Esophagus muscularis mucosa (tissue), 4 donors: ENCODE data around the gene TBX5. TPM values are rescaled to one million over a fixed set of nuclear protein-coding genes. Genes with fewer than 3 reads are reported as not detected.

ENCODE experiments used
- DNase-seq: peaks from one replicate; pipeline ENCODE4 v3.0.0-alpha.2; 2017; ENCODE audit errors: extremely low spot score
- H3K27ac ChIP-seq, 4 donors: fragments of 200-600 bp; sonication (generic); replicated peaks in 1 of 4; 1 replicate in 3 of 4; 2 replicates in 1 of 4; pipeline ENCODE4 v1.5.1; 2016 to 2019; ENCODE audit warnings: mild to moderate bottlenecking in 1 of 4
- H3K27me3 ChIP-seq, 4 donors: fragments of 200-600 bp; sonication (generic); one replicate each; pipeline versions ENCODE4 v1.5.1 to v1.6.0; 2016 to 2019
- H3K36me3 ChIP-seq, 4 donors: fragments of 200-600 bp; sonication (generic); one replicate each; pipeline ENCODE4 v1.5.1; 2016 to 2019
- H3K4me1 ChIP-seq, 4 donors: fragments of 200-600 bp; sonication (generic); one replicate each; pipeline ENCODE4 v1.5.1; 2016 to 2019
- H3K4me3 ChIP-seq, 4 donors: fragments of 200-600 bp; sonication (generic); 1 replicate in 2 of 4; 2 replicates in 2 of 4; pipeline ENCODE4 v1.5.1; 2016 to 2019; ENCODE audit warnings: mild to moderate bottlenecking in 4 of 4, moderate library complexity in 1 of 4
- H3K9me3 ChIP-seq, 4 donors: fragments of 200-600 bp; sonication (generic); 1 replicate in 3 of 4; 2 replicates in 1 of 4; pipeline ENCODE4 v1.5.1; 2016 to 2019
- EP300 ChIP-seq: sonication (generic); formaldehyde crosslinking; IDR thresholded peaks from one replicate; pipeline ENCODE4 v1.6.1; 2017; ENCODE audit warnings: antibody characterized with exemption
- POLR2A ChIP-seq: fragments of 450-650 bp; IDR thresholded peaks from one replicate; pipeline ENCODE4 v1.6.1; 2017; ENCODE audit warnings: antibody characterized with exemption, moderate library complexity, mild to moderate bottlenecking, low read depth
- POLR2AphosphoS5 ChIP-seq, 2 donors: sonication (generic); formaldehyde crosslinking; IDR thresholded peaks; one replicate each; pipeline ENCODE4 v1.6.1; 2017; ENCODE audit warnings: antibody characterized with exemption in 2 of 2
- WGBS: methylation state at CpG from one replicate; pipeline ENCODE4 v1.1.5; 2018; 5-methylcytosine and 5-hydroxymethylcytosine counted together
- intact Hi-C: fragments of 100-400 bp; cut with DNase I; formaldehyde crosslinking; loops from one replicate; pipeline ENCODE4 v1.15.1; 2023
- total RNA-seq, 4 donors: library from RNA; depleted of rRNA; stranded (reverse); fragments of >200 nt; gene quantifications; one replicate each; pipeline versions ENCODE4 v1.1.0 to v1.2.1, GENCODE V29; 2016
- TF ChIP-seq, protein P1 (sequence below), 3 experiments: fragments of 200-600 bp in 2 of 3; fragments of 450-650 bp in 1 of 3; sonication (generic) in 2 of 3; IDR thresholded peaks; one replicate each; pipeline ENCODE4 v1.5.1; 2017 to 2019; ENCODE audit warnings: antibody characterized with exemption in 3 of 3, mild to moderate bottlenecking in 2 of 3, moderate library complexity in 1 of 3

TBX5 gene
- total RNA-seq, 4 donors from 2014 or later: 20.4 to 34.5 (median 26.2) TPM

DNA sequence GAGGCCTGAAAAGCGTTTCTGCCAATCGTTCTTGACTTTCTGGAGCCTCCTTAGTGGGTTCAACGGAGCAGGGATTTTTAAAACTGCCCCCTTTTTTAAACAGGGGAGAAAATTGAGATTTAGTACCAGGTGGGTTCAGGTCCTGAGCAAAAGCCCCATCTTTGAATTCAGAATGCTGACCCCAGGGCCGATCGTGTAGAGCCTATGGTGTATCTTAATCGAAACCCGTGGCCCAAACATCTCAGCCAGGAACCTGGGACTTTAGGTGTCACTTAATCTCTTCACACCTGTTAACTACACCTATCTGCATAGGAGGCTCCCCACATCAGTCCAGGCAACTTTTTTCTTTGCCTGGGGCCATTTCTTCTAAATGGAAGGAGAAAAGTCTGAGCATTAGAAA lies 6.4 kb upstream of the TBX5 start:
- peaks cover 17 to 72% (median 58%) of the 10 kb centered on the region in 4 donors for H3K4me1 ChIP-seq
- intact Hi-C loops: no loop called here
- H3K9me3 ChIP-seq: no peaks in the 10 kb centered on the region
- H3K27ac ChIP-seq: peak overlapping the region; percentile 90 to 95 (median 92)
- 56% methylated on average over 7 of the region's 7 CpGs for WGBS
- H3K27me3 ChIP-seq: peaks cover 0 to 33% (median 0%) of the 10 kb centered on the region in 4 donors
- no peak for DNase-seq
- no peaks in the 10 kb centered on the region for H3K36me3 ChIP-seq
- peak overlapping the region in 1 of 4 donors; percentile 26 for H3K4me3 ChIP-seq
- TF ChIP-seq, protein P1, sequence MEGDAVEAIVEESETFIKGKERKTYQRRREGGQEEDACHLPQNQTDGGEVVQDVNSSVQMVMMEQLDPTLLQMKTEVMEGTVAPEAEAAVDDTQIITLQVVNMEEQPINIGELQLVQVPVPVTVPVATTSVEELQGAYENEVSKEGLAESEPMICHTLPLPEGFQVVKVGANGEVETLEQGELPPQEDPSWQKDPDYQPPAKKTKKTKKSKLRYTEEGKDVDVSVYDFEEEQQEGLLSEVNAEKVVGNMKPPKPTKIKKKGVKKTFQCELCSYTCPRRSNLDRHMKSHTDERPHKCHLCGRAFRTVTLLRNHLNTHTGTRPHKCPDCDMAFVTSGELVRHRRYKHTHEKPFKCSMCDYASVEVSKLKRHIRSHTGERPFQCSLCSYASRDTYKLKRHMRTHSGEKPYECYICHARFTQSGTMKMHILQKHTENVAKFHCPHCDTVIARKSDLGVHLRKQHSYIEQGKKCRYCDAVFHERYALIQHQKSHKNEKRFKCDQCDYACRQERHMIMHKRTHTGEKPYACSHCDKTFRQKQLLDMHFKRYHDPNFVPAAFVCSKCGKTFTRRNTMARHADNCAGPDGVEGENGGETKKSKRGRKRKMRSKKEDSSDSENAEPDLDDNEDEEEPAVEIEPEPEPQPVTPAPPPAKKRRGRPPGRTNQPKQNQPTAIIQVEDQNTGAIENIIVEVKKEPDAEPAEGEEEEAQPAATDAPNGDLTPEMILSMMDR (IDR thresholded peaks at IDR 0.05): no peak
- no peak for TF ChIP-seq POLR2AphosphoS5 (IDR thresholded peaks at IDR 0.05)
- no peak for TF ChIP-seq EP300

DNA sequence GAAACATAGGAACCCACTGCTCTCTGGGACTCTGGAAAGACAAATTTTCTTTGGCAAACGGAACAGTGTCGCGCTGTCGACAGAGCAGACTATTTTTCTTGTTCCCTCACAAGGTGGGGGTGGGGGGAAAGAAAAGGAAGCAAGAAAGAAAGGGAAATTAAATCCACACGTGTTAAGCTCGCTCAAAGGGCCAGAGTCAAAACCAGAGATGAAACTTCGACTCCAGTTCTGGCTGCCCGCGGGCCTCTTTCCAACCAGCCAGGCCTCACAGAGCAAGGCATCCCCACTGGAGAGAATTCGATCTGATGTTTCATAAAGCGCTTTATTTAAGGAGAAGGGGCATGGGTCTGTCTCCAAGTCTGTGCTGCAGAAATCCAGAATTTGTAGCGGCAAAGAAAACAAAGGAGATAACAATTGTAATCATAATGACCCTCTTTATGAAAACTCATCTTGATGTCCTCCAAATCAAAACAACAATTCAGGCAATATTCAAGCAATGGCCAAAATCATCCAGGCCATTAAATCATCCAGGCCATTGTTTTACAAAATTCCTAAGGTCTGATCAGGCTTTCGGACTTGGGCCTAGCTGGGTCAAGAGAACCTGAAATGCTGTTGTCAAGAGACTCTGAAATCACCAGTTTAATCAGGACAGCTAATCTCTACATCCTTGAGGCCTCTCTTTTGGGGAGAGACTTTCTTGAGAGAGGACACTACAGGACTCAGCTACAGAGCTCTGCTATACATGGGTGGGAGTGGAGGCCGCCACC lies 5.3 kb upstream of the TBX5 start:
- no peak for DNase-seq
- intact Hi-C loops: no loop called here
- WGBS: 44% methylated on average over 14 of the region's 14 CpGs
- Histone ChIP-seq H3K36me3 (no peaks in the 10 kb centered on the region), H3K4me1 (peaks cover 16 to 80% (median 60%) of the 10 kb centered on the region in 4 donors), H3K4me3 (peak overlapping the region in 3 of 4 donors; percentile 58 to 70 (median 63)), H3K27me3 (peaks cover 0 to 40% (median 0%) of the 10 kb centered on the region in 4 donors), H3K27ac (peak overlapping the region; percentile 90 to 95 (median 92)), H3K9me3 (no peaks in the 10 kb centered on the region)
- TF ChIP-seq POLR2A (no peak), EP300 (no peak), POLR2AphosphoS5 (IDR thresholded peaks at IDR 0.05) (no peak)
- TF ChIP-seq, protein P1 (IDR thresholded peaks at IDR 0.05): no peak

DNA sequence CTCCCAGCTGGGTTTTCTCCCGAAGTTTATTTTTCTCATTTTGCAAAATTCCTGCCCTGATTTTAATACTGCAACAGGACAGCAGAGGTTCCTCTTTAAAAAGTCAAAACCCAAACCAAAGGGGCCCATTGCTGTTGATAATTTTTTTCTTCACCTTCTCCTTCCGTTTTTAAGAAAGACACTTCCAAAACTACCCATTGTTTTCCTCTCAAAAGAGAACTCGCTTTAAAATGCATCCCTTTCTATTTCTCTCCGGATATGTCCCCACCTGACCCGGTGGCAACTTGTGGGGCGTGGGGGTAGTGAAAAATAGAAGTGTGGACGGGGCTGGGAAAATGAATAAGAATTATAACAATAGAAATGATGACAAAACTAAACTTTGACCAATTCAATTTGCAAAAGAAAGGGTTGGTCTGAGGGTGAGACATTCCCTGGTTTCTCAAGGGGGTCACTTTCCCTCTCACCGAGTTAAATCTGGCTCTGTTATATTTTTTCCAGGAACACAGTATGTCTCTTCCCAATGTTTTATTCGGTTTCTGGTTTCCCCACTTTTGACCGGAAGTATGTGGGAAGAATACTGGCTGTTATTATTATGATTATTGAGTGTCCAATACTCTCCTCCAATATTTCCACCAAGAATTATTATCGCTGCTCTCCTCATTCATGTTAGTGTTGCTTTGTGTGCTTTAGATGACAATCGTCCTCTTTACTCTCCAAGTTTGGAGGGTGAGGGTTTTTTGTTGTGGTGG lies 4.1 kb upstream of the TBX5 start:
- TF ChIP-seq EP300 (no peak), POLR2A (no peak), POLR2AphosphoS5 (IDR thresholded peaks at IDR 0.05) (no peak)
- TF ChIP-seq, protein P1 (IDR thresholded peaks at IDR 0.05): no peak
- peaks cover 6 to 69% (median 51%) of the 10 kb centered on the region in 4 donors for H3K4me1 ChIP-seq
- H3K4me3 ChIP-seq: peak overlapping the region; percentile 58 to 70 (median 62)
- no peaks in the 10 kb centered on the region for H3K36me3 ChIP-seq
- intact Hi-C loops: no loop called here
- peak overlapping the region; percentile 90 to 95 (median 92) for H3K27ac ChIP-seq
- H3K27me3 ChIP-seq: peaks cover 0 to 42% (median 0%) of the 10 kb centered on the region in 4 donors
- no peaks in the 10 kb centered on the region for H3K9me3 ChIP-seq
- no peak for DNase-seq
- WGBS: 13% methylated on average over 12 of the region's 12 CpGs

DNA sequence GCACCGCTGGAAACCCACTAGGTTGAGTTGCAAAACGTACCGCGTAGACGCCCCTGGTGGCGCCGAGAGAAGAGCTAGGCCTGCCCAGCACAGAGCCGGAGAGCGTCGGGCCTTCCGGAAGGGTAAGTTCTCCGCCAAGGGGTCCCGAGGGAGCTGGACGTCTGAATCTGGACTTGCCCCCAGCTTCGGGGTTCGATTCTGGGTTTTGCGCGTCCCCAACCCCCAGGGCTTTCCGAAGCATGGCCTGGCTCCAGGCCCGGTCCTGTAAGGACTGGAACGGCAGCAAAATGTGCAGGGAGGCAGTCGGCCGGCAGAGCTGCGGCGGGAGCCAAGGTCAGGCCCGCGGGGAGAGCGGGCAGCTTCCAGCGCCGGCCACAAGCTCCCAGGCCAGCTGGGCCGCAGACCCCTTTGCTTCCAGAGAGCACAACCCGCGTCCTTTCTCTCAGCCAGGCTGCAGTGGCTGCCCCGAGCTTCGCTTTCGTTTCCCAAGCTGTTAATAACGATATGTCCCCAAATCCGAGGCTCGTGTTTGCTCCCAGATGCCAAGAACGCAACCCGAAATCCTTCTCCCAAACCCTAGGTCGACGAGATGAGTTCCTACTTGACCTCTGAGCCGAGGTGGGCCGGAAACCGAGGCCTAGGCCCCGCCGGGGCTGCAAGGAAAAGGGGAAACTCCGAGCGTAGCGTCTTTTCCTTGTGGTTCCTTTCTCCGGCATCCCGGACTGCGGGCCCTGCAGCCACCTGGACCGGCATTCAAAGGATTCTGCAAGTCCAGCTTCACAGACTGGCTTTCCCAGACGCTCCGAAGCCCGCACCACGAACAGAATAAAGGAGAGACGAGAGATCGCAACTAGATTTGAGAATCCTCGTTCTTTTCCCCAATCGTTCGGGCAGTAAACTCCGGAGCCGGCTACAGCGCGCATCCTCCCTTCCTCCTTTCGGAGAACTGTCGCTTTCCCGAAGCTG lies 3.2 kb upstream of the TBX5 start:
- Histone ChIP-seq H3K9me3 (no peaks in the 10 kb centered on the region), H3K27ac (peak overlapping the region; percentile 90 to 95 (median 92)), H3K4me1 (peaks cover 6 to 61% (median 45%) of the 10 kb centered on the region in 4 donors), H3K36me3 (no peaks in the 10 kb centered on the region), H3K27me3 (peaks cover 0 to 35% (median 0%) of the 10 kb centered on the region in 4 donors), H3K4me3 (peak overlapping the region; percentile 58 to 70 (median 62))
- TF ChIP-seq POLR2AphosphoS5 (IDR thresholded peaks at IDR 0.05) (peak in 1 of 2 donors; percentile 49), POLR2A (no peak), EP300 (no peak)
- TF ChIP-seq, protein P1 (IDR thresholded peaks at IDR 0.05): peak in 1 of 3 experiments; percentile 16
- WGBS: 3% methylated on average over 37 of the region's 71 CpGs
- no peak for DNase-seq
- intact Hi-C loops: no loop called here
